GM12878 (cell line): Measurements from ENCODE around the gene MVB12B.

Source experiments
- HDAC2 ChIP-seq: fragments of 200-600 bp; sonication (generic); IDR thresholded peaks from 2 replicates; pipeline ENCODE4 v1.6.1; 2017
- MXI1 ChIP-seq: fragments of 150-350 bp; IDR thresholded peaks from 2 replicates; pipeline ENCODE4 v1.6.1; 2011; ENCODE audit warnings: low read depth, mild to moderate bottlenecking, inconsistent platforms, low read length, improper control_type of control experiment
- SP1 ChIP-seq: IDR thresholded peaks from one replicate; pipeline ENCODE4 v1.6.1; 2011; ENCODE audit warnings: low read depth, low read length
- SREBF2 ChIP-seq: IDR thresholded peaks from 2 replicates; pipeline ENCODE4 v1.6.1; 2012; ENCODE audit warnings: mild to moderate bottlenecking, low read length
- TF ChIP-seq, protein P1 (sequence below), 3 experiments: IDR thresholded peaks in 2 of 3; conservative IDR thresholded peaks in 1 of 3; 2 replicates each; pipeline ENCODE4 v1.5.1; 2011; ENCODE audit warnings: low read depth in 3 of 3, low read length in 3 of 3, mild to moderate bottlenecking in 3 of 3, control low read depth in 2 of 3, moderate library complexity in 2 of 3, inconsistent platforms in 1 of 3, mixed read lengths in 1 of 3; ENCODE audit not compliant: control insufficient read depth in 2 of 3, insufficient read depth in 1 of 3; ENCODE audit errors: extremely low read depth in 1 of 3

GRCh38 chr9:126329476-126330275 is 3.0 kb downstream of the MVB12B start:
- no peak for TF ChIP-seq MXI1
- TF ChIP-seq, protein P1, sequence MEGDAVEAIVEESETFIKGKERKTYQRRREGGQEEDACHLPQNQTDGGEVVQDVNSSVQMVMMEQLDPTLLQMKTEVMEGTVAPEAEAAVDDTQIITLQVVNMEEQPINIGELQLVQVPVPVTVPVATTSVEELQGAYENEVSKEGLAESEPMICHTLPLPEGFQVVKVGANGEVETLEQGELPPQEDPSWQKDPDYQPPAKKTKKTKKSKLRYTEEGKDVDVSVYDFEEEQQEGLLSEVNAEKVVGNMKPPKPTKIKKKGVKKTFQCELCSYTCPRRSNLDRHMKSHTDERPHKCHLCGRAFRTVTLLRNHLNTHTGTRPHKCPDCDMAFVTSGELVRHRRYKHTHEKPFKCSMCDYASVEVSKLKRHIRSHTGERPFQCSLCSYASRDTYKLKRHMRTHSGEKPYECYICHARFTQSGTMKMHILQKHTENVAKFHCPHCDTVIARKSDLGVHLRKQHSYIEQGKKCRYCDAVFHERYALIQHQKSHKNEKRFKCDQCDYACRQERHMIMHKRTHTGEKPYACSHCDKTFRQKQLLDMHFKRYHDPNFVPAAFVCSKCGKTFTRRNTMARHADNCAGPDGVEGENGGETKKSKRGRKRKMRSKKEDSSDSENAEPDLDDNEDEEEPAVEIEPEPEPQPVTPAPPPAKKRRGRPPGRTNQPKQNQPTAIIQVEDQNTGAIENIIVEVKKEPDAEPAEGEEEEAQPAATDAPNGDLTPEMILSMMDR (IDR thresholded peaks at IDR 0.05 in 2 of 3, conservative IDR thresholded peaks at IDR 0.05 in 1 of 3; ENCODE audit: control insufficient read depth in 2 of 3, extremely low read depth in 1 of 3, insufficient read depth in 1 of 3, low read depth in 3 of 3, low read length in 3 of 3), result no peak
- TF ChIP-seq SREBF2, result no peak
- TF ChIP-seq HDAC2, result no peak
- TF ChIP-seq SP1, result no peak
